Duodenal mucosa (tissue), 2 donors: Measurements from ENCODE around the gene POFUT2.

Source experiments
- H3K27ac ChIP-seq: one replicate; pipeline ENCODE4 v1.7.0; 2013; ENCODE audit warnings: low read depth, low read length
- H3K27me3 ChIP-seq, 2 donors: one replicate each; pipeline ENCODE4 v1.7.0; 2013; ENCODE audit warnings: low read length in 2 of 2, control low read depth in 1 of 2; ENCODE audit not compliant: insufficient read depth in 2 of 2, control insufficient read depth in 1 of 2
- H3K36me3 ChIP-seq, 2 donors: one replicate each; pipeline ENCODE4 v1.7.0; 2013; ENCODE audit warnings: low read length in 2 of 2, control low read depth in 1 of 2; ENCODE audit not compliant: insufficient read depth in 2 of 2, control insufficient read depth in 1 of 2
- H3K4me1 ChIP-seq, 2 donors: one replicate each; pipeline ENCODE4 v1.7.0; 2013; ENCODE audit warnings: low read length in 2 of 2, control low read depth in 1 of 2; ENCODE audit not compliant: insufficient read depth in 2 of 2, control insufficient read depth in 1 of 2
- H3K4me3 ChIP-seq, 2 donors: one replicate each; pipeline ENCODE4 v1.7.0; 2013; ENCODE audit warnings: low read length in 2 of 2, low read depth in 1 of 2
- H3K9ac ChIP-seq, 2 donors: one replicate each; pipeline ENCODE4 v1.7.0; 2013; ENCODE audit warnings: low read length in 2 of 2, low read depth in 1 of 2
- H3K9me3 ChIP-seq, 2 donors: one replicate each; pipeline ENCODE4 v1.7.0; 2013; ENCODE audit warnings: low read length in 2 of 2, control low read depth in 1 of 2; ENCODE audit not compliant: control insufficient read depth in 1 of 2

Gene POFUT2

GRCh38 chr21:45231705-45232104 is 56.0 kb downstream of the POFUT2 start:
- H3K9ac ChIP-seq, result no peak overlapping the region
- H3K9me3 ChIP-seq, result no peaks in the 10 kb centered on the region
- H3K4me3 ChIP-seq, result no peak overlapping the region
- H3K4me1 ChIP-seq, result no peaks in the 10 kb centered on the region
- H3K27me3 ChIP-seq, result peaks cover 0 to 4% of the 10 kb centered on the region in 2 donors
- no peaks in the 10 kb centered on the region for H3K36me3 ChIP-seq
- no peak overlapping the region for H3K27ac ChIP-seq

- Histone ChIP-seq H3K4me3 (no peak overlapping the region), H3K27me3 (no peaks in the 10 kb centered on the region), H3K9me3 (no peaks in the 10 kb centered on the region), H3K27ac (no peak overlapping the region), H3K4me1 (no peaks in the 10 kb centered on the region), H3K36me3 (no peaks in the 10 kb centered on the region), H3K9ac (no peak overlapping the region)
These were observed 58.9 kb downstream of the POFUT2 start for GRCh38 chr21:45228656-45229240.

- Histone ChIP-seq H3K4me1 (no peaks in the 10 kb centered on the region), H3K9me3 (no peaks in the 10 kb centered on the region), H3K27ac (no peak overlapping the region), H3K27me3 (no peaks in the 10 kb centered on the region), H3K9ac (no peak overlapping the region), H3K36me3 (no peaks in the 10 kb centered on the region), H3K4me3 (no peak overlapping the region)
These were observed 59.5 kb downstream of the POFUT2 start for GRCh38 chr21:45228171-45228641.

GRCh38 chr21:45227735-45228134 is 60.0 kb downstream of the POFUT2 start:
- Histone ChIP-seq H3K36me3 (no peaks in the 10 kb centered on the region), H3K9ac (no peak overlapping the region), H3K9me3 (no peaks in the 10 kb centered on the region), H3K27me3 (no peaks in the 10 kb centered on the region), H3K4me3 (no peak overlapping the region), H3K27ac (no peak overlapping the region), H3K4me1 (no peaks in the 10 kb centered on the region)

GRCh38 chr21:45226540-45227326 is 61.0 kb downstream of the POFUT2 start:
- Histone ChIP-seq H3K36me3 (peaks cover 0 to 2% of the 10 kb centered on the region in 2 donors), H3K27ac (no peak overlapping the region), H3K9me3 (no peaks in the 10 kb centered on the region), H3K9ac (no peak overlapping the region), H3K27me3 (no peaks in the 10 kb centered on the region), H3K4me1 (no peaks in the 10 kb centered on the region), H3K4me3 (no peak overlapping the region)

GRCh38 chr21:45225741-45226327 is 61.9 kb downstream of the POFUT2 start:
- peaks cover 0 to 3% of the 10 kb centered on the region in 2 donors for H3K36me3 ChIP-seq
- no peak overlapping the region for H3K4me3 ChIP-seq
- H3K4me1 ChIP-seq, result no peaks in the 10 kb centered on the region
- H3K27ac ChIP-seq, result no peak overlapping the region
- no peak overlapping the region for H3K9ac ChIP-seq
- no peaks in the 10 kb centered on the region for H3K27me3 ChIP-seq
- no peaks in the 10 kb centered on the region for H3K9me3 ChIP-seq

GRCh38 chr21:45225041-45225740 is 62.5 kb downstream of the POFUT2 start:
- H3K4me1 ChIP-seq, result no peaks in the 10 kb centered on the region
- no peak overlapping the region for H3K9ac ChIP-seq
- H3K4me3 ChIP-seq, result peak overlapping the region in 1 of 2 donors; percentile 30
- peaks cover 0 to 3% of the 10 kb centered on the region in 2 donors for H3K36me3 ChIP-seq
- H3K27me3 ChIP-seq, result no peaks in the 10 kb centered on the region
- H3K27ac ChIP-seq, result no peak overlapping the region
- no peaks in the 10 kb centered on the region for H3K9me3 ChIP-seq

- Histone ChIP-seq H3K27me3 (no peaks in the 10 kb centered on the region), H3K27ac (no peak overlapping the region), H3K9me3 (no peaks in the 10 kb centered on the region), H3K4me1 (no peaks in the 10 kb centered on the region), H3K36me3 (peaks cover 0 to 3% of the 10 kb centered on the region in 2 donors), H3K4me3 (peak overlapping the region in 1 of 2 donors; percentile 30), H3K9ac (no peak overlapping the region)
These were observed 63.3 kb downstream of the POFUT2 start for GRCh38 chr21:45224189-45224938.

- H3K27me3 ChIP-seq, result no peaks in the 10 kb centered on the region
- H3K9me3 ChIP-seq, result no peaks in the 10 kb centered on the region
- no peak overlapping the region for H3K9ac ChIP-seq
- no peaks in the 10 kb centered on the region for H3K4me1 ChIP-seq
- no peak overlapping the region for H3K4me3 ChIP-seq
- no peak overlapping the region for H3K27ac ChIP-seq
- H3K36me3 ChIP-seq, result peaks cover 0 to 3% of the 10 kb centered on the region in 2 donors
These were observed 64.2 kb downstream of the POFUT2 start for GRCh38 chr21:45223236-45224185.
